GM18502 (cell line): ENCODE results near the gene WSB2.
"Not testable (repeated sequence)": the region's sequence is repeated elsewhere in the genome, so short reads cannot be mapped to it uniquely, and the experiment has no call there.

Source experiments
- ATAC-seq: cut with Tn5 transposase; IDR thresholded peaks from one replicate; pipeline ENCODE4 v1.9.1; 2021; ENCODE audit warnings: mild to moderate bottlenecking; ENCODE audit not compliant: unreplicated experiment, poor library complexity

The WSB2 gene

GRCh38 chr12:118061011-118061872 lies at the start of gene WSB2:
WSB2 (minus strand) TSS chr12:118061179; CDS start chr12:118061048, 131 bp downstream.
- peak; percentile 42 for ATAC-seq

- no peak for ATAC-seq
These were observed 48.1 kb upstream of the WSB2 start for GRCh38 chr12:118109088-118109487.

- ATAC-seq = no peak
These were observed 46.7 kb upstream of the WSB2 start for GRCh38 chr12:118107694-118108093.

- no peak for ATAC-seq
These were observed 46.0 kb upstream of the WSB2 start for GRCh38 chr12:118107011-118107410.

- ATAC-seq = no peak
These were observed 42.8 kb upstream of the WSB2 start, which contains the start of gene VSIG10 for GRCh38 chr12:118103601-118104382. VSIG10 (minus strand) TSS chr12:118104011; CDS start chr12:118103671, 340 bp downstream.

GRCh38 chr12:118103201-118103600 lies 42.2 kb upstream of the WSB2 start:
- ATAC-seq = no peak

- no peak for ATAC-seq
These were observed 41.6 kb upstream of the WSB2 start for GRCh38 chr12:118102609-118103008.

GRCh38 chr12:118102070-118102469 lies 41.1 kb upstream of the WSB2 start:
- ATAC-seq = no peak

GRCh38 chr12:118101051-118101450 lies 40.1 kb upstream of the WSB2 start:
- ATAC-seq = no peak

- no peak for ATAC-seq
These were observed 38.1 kb upstream of the WSB2 start for GRCh38 chr12:118098911-118099671.

- ATAC-seq = no peak
These were observed 37.4 kb upstream of the WSB2 start for GRCh38 chr12:118098401-118098800.

GRCh38 chr12:118094039-118094438 lies 33.1 kb upstream of the WSB2 start:
- no peak for ATAC-seq

GRCh38 chr12:118089782-118090181 lies 28.8 kb upstream of the WSB2 start:
- ATAC-seq = no peak

- no peak for ATAC-seq
These were observed 21.2 kb upstream of the WSB2 start for GRCh38 chr12:118082161-118082560.

GRCh38 chr12:118081521-118081920 lies 20.5 kb upstream of the WSB2 start:
- ATAC-seq = not testable (repeated sequence)

- no peak for ATAC-seq
These were observed 12.8 kb upstream of the WSB2 start for GRCh38 chr12:118073768-118074167.

GRCh38 chr12:118070650-118071049 lies 9.7 kb upstream of the WSB2 start:
- no peak for ATAC-seq

- ATAC-seq = no peak
These were observed 7.5 kb upstream of the WSB2 start for GRCh38 chr12:118068445-118068844.

- no peak for ATAC-seq
These were observed 4.4 kb upstream of the WSB2 start for GRCh38 chr12:118065380-118065779.

GRCh38 chr12:118064608-118065007 lies 3.6 kb upstream of the WSB2 start:
- ATAC-seq = no peak
